ENCODE results near the gene GINS1. TPM values are rescaled to one million over a fixed set of nuclear protein-coding genes. Genes with fewer than 3 reads are reported as not detected.

GINS1 gene
- total RNA-seq, 2 experiments from 2014 or later, result 22.8 to 29.9 TPM

DNA sequence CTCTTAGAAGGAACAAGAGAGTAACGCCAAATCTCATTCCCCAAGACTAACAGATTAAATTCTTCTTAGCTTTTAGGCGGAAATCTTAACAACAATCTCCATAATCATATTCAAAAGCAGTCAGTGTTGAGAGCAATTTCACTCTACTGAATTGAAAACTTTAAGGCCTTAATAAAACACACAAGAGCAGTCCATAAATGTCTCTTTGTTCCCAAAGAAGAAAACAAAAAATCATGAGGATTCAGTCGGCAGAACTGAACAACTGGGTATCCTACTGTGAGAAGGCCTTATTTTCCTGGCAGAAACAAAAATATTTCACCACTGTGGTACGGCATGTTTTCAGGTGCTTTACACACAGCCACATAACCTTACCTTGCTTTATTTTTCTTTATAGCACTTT, 31.2 kb upstream of the GINS1 start:
- Histone ChIP-seq H3K27ac (ENCODE audit: low read depth, low read length, poor library complexity, severe bottlenecking) (no peak overlapping the region), H3K4me1 (ENCODE audit: insufficient read depth, low read length, poor library complexity, severe bottlenecking) (no peaks in the 10 kb centered on the region), H3K4me2 (ENCODE audit: low read length) (no peak overlapping the region), H3K9me3 (ENCODE audit: low read length) (no peaks in the 10 kb centered on the region), H3K4me3 (ENCODE audit: low read depth, low read length, poor library complexity, severe bottlenecking) (no peak overlapping the region), H2AFZ (ENCODE audit: low read length) (no peak overlapping the region), H3K9me2 (ENCODE audit: insufficient read depth, low read length) (no peaks in the 10 kb centered on the region), H4K20me1 (ENCODE audit: insufficient read depth, low read length) (no peaks in the 10 kb centered on the region), H3K79me2 (ENCODE audit: insufficient read depth, low read depth, low read length) (no peaks in the 10 kb centered on the region), H3K36me3 (ENCODE audit: insufficient read depth, low read length) (no peaks in the 10 kb centered on the region)
- intact Hi-C loops (cut with micrococcal nuclease; ENCODE audit: unreplicated experiment), result no loop called here
- BruUV-seq (replicated peaks), result no TSS peak
- ChIA-PET POLR2A (no interaction called here), CTCF (ENCODE audit: unreplicated experiment) (no interaction called here)
- TF ChIP-seq EZH2phosphoT487 (IDR thresholded peaks at IDR 0.05; ENCODE audit: borderline replicate concordance, low read depth, low read length) (no peak), CTCF (conservative IDR thresholded peaks at IDR 0.05; ENCODE audit: low read length) (no peak)
- DNase-seq (ENCODE audit: low spot score), result no peak

DNA sequence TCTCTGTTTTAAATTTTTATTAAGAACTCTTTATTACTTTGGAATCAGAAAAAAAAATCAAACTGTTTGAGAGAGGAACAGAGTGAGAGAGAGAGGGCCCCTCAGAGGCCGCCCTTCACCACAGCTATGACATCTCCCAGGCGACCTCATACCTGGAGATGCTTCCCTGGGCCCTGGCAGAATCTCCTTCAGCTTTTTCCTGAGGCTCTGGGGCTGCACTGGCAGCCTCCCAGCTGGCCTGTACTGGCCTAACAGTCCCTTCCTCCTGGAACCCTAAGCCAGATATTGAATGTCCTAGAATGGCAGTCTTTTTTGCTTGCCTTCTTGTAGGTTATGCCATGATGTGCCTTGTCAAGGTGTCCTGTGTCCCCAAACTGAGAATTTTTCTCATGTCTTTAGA, 30.6 kb upstream of the GINS1 start:
- Histone ChIP-seq H3K9me3 (ENCODE audit: low read length) (no peaks in the 10 kb centered on the region), H3K36me3 (ENCODE audit: insufficient read depth, low read length) (no peaks in the 10 kb centered on the region), H3K27ac (ENCODE audit: low read depth, low read length, poor library complexity, severe bottlenecking) (no peak overlapping the region), H4K20me1 (ENCODE audit: insufficient read depth, low read length) (no peaks in the 10 kb centered on the region), H2AFZ (ENCODE audit: low read length) (no peak overlapping the region), H3K4me3 (ENCODE audit: low read depth, low read length, poor library complexity, severe bottlenecking) (no peak overlapping the region), H3K9me2 (ENCODE audit: insufficient read depth, low read length) (no peaks in the 10 kb centered on the region), H3K79me2 (ENCODE audit: insufficient read depth, low read depth, low read length) (no peaks in the 10 kb centered on the region), H3K4me2 (ENCODE audit: low read length) (no peak overlapping the region), H3K4me1 (ENCODE audit: insufficient read depth, low read length, poor library complexity, severe bottlenecking) (no peaks in the 10 kb centered on the region)
- ChIA-PET POLR2A (no interaction called here), CTCF (ENCODE audit: unreplicated experiment) (no interaction called here)
- intact Hi-C loops (cut with micrococcal nuclease; ENCODE audit: unreplicated experiment), result no loop called here
- no TSS peak for BruUV-seq (replicated peaks)
- no peak for DNase-seq (ENCODE audit: low spot score)
- TF ChIP-seq EZH2phosphoT487 (IDR thresholded peaks at IDR 0.05; ENCODE audit: borderline replicate concordance, low read depth, low read length) (no peak), CTCF (conservative IDR thresholded peaks at IDR 0.05; ENCODE audit: low read length) (no peak)

DNA sequence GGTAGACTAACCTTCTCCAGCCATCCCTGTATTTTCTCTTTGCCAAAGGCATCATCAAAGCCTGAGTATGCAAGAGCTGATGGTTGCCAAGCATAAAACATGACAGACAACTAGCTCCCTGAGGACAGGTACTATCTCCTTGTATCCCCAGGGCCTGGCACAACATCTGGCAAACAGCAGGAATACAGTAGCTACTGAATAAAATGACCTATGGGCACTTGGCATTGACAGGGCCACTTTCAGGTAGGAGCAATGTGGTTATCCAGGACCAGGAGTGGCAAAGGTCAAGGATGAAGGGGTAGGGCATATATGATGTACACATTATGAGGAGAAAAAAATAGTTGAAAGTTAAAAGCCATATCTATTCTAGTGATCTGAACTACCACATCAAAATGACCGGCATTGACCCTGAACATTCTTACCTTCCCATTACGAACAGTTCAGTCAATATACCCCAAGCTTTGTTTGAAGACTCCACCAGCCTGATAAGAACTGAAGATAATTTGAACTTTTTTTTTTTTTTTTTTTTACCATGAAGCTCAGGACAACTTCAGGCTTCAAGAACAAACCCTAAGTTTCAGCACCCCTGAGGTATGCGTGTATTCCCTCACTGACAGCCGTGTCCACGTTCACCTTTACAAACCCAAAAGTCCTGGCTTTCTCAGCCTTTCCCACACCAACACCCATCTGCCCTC, 29.1 kb upstream of the GINS1 start:
- POLR2A ChIA-PET, result no interaction called here
- no peak overlapping the region for H3K4me2 ChIP-seq (ENCODE audit: low read length)
- H3K4me3 ChIP-seq (ENCODE audit: low read depth, low read length, poor library complexity, severe bottlenecking), result no peak overlapping the region
- DNase-seq (ENCODE audit: low spot score), result no peak
- BruUV-seq (replicated peaks), result no TSS peak
- no peak overlapping the region for H3K27ac ChIP-seq (ENCODE audit: low read depth, low read length, poor library complexity, severe bottlenecking)
- no peaks in the 10 kb centered on the region for H3K79me2 ChIP-seq (ENCODE audit: insufficient read depth, low read depth, low read length)
- no peaks in the 10 kb centered on the region for H4K20me1 ChIP-seq (ENCODE audit: insufficient read depth, low read length)
- H3K9me2 ChIP-seq (ENCODE audit: insufficient read depth, low read length), result no peaks in the 10 kb centered on the region
- no peak overlapping the region for H2AFZ ChIP-seq (ENCODE audit: low read length)
- intact Hi-C loops (cut with micrococcal nuclease; ENCODE audit: unreplicated experiment), result no loop called here
- CTCF ChIA-PET (ENCODE audit: unreplicated experiment), result no interaction called here
- H3K9me3 ChIP-seq (ENCODE audit: low read length), result no peaks in the 10 kb centered on the region
- H3K36me3 ChIP-seq (ENCODE audit: insufficient read depth, low read length), result no peaks in the 10 kb centered on the region
- TF ChIP-seq EZH2phosphoT487 (IDR thresholded peaks at IDR 0.05; ENCODE audit: borderline replicate concordance, low read depth, low read length) (no peak), CTCF (conservative IDR thresholded peaks at IDR 0.05; ENCODE audit: low read length) (no peak)
- H3K4me1 ChIP-seq (ENCODE audit: insufficient read depth, low read length, poor library complexity, severe bottlenecking), result no peaks in the 10 kb centered on the region

Measured in OCI-LY7 (cell line).